Osteoblast (primary cell): ENCODE measurements around the gene IL27RA. TPM values are rescaled to one million over a fixed set of nuclear protein-coding genes. Genes with fewer than 3 reads are reported as not detected.
A peak's percentile ranks its signal among the peaks of the same experiment; 100 is the strongest.

ENCODE experiments used
- DNase-seq: peaks from one replicate; pipeline ENCODE4 v3.0.0; 2011; ENCODE audit warnings: low spot score, mixed read lengths; ENCODE audit not compliant: insufficient read length; ENCODE audit errors: missing footprints
- H2AFZ ChIP-seq: 2 replicates; pipeline ENCODE4 v1.6.0; 2011; ENCODE audit warnings: mild to moderate bottlenecking, low read length
- H3K27ac ChIP-seq: 2 replicates; pipeline ENCODE4 v1.5.1; 2011; ENCODE audit warnings: mild to moderate bottlenecking, low read depth, low read length, moderate library complexity
- H3K27me3 ChIP-seq: 2 replicates; pipeline ENCODE4 v1.6.0; 2012; ENCODE audit warnings: mild to moderate bottlenecking, control low read depth, inconsistent platforms, low read length, moderate library complexity; ENCODE audit not compliant: insufficient read depth
- H3K36me3 ChIP-seq: 2 replicates; pipeline ENCODE4 v1.5.1; 2011; ENCODE audit warnings: mild to moderate bottlenecking, low read length, control low read depth, moderate library complexity; ENCODE audit not compliant: insufficient read depth
- H3K4me1 ChIP-seq: 2 replicates; pipeline ENCODE4 v1.5.1; 2011; ENCODE audit warnings: mild to moderate bottlenecking, low read length, control low read depth, moderate library complexity; ENCODE audit not compliant: insufficient read depth
- H3K4me2 ChIP-seq: 2 replicates; pipeline ENCODE4 v1.6.0; 2011; ENCODE audit warnings: mild to moderate bottlenecking, low read length; ENCODE audit not compliant: insufficient read depth
- H3K4me3 ChIP-seq: fragments of 200-600 bp; sonication (generic); 3 replicates; pipeline ENCODE4 v1.5.1; 2012; ENCODE audit warnings: mild to moderate bottlenecking, low read length, inconsistent platforms; ENCODE audit not compliant: insufficient read depth
- H3K79me2 ChIP-seq: 2 replicates; pipeline ENCODE4 v1.6.0; 2012; ENCODE audit warnings: mild to moderate bottlenecking, low read length, control low read depth, inconsistent platforms; ENCODE audit not compliant: insufficient read depth
- H3K9me3 ChIP-seq: 2 replicates; pipeline ENCODE4 v1.5.1; 2011; ENCODE audit warnings: low read depth, low read length, control low read depth
- H4K20me1 ChIP-seq: 2 replicates; pipeline ENCODE4 v1.6.0; 2012; ENCODE audit warnings: mild to moderate bottlenecking, low read length, control low read depth; ENCODE audit not compliant: insufficient read depth
- CTCF ChIP-seq: IDR thresholded peaks from 2 replicates; pipeline ENCODE4 v1.5.1; 2011; ENCODE audit warnings: mild to moderate bottlenecking, low read depth, low read length, moderate library complexity; ENCODE audit errors: extremely low read depth
- total RNA-seq: library from RNA; depleted of rRNA; stranded (reverse); fragments of >200 nt; gene quantifications from 2 replicates; pipeline ENCODE4 v1.2.3, GENCODE V29; 2012

The IL27RA gene
- total RNA-seq, 1 donor = 1.1 TPM

GRCh38 chr19:13996928-13997630, 34.5 kb upstream of the IL27RA start:
- Histone ChIP-seq H3K9me3 (peaks cover 2% of the 10 kb centered on the region), H2AFZ (no peak overlapping the region), H3K27ac (no peak overlapping the region), H3K4me1 (peaks cover 7% of the 10 kb centered on the region), H4K20me1 (peaks cover 11% of the 10 kb centered on the region), H3K36me3 (peaks cover 5% of the 10 kb centered on the region), H3K79me2 (peaks cover 43% of the 10 kb centered on the region), H3K4me2 (no peak overlapping the region), H3K4me3 (no peak overlapping the region), H3K27me3 (no peaks in the 10 kb centered on the region)
- TF ChIP-seq CTCF = no peak
- DNase-seq = peak; percentile 53

GRCh38 chr19:13997631-13997962, 34.0 kb upstream of the IL27RA start:
- no peak overlapping the region for H3K4me3 ChIP-seq
- no peak for TF ChIP-seq CTCF
- peaks cover 46% of the 10 kb centered on the region for H3K79me2 ChIP-seq
- H2AFZ ChIP-seq = no peak overlapping the region
- peaks cover 2% of the 10 kb centered on the region for H3K9me3 ChIP-seq
- peaks cover 11% of the 10 kb centered on the region for H4K20me1 ChIP-seq
- H3K27me3 ChIP-seq = no peaks in the 10 kb centered on the region
- peak; percentile 82 for DNase-seq
- no peak overlapping the region for H3K4me2 ChIP-seq
- peaks cover 7% of the 10 kb centered on the region for H3K4me1 ChIP-seq
- H3K27ac ChIP-seq = no peak overlapping the region
- peaks cover under 1% of the 10 kb centered on the region for H3K36me3 ChIP-seq

GRCh38 chr19:13998426-13998825, 33.1 kb upstream of the IL27RA start:
- Histone ChIP-seq H3K4me1 (peaks cover 12% of the 10 kb centered on the region), H4K20me1 (peaks cover 11% of the 10 kb centered on the region), H3K27ac (no peak overlapping the region), H3K36me3 (no peaks in the 10 kb centered on the region), H3K27me3 (no peaks in the 10 kb centered on the region), H2AFZ (no peak overlapping the region), H3K4me2 (no peak overlapping the region), H3K4me3 (no peak overlapping the region), H3K9me3 (peaks cover 2% of the 10 kb centered on the region), H3K79me2 (peaks cover 47% of the 10 kb centered on the region)
- TF ChIP-seq CTCF = no peak
- peak; percentile 30 for DNase-seq

GRCh38 chr19:13999085-13999484, 32.5 kb upstream of the IL27RA start:
- no peak overlapping the region for H3K4me3 ChIP-seq
- peaks cover 2% of the 10 kb centered on the region for H3K9me3 ChIP-seq
- no peak overlapping the region for H3K27ac ChIP-seq
- DNase-seq = peak; percentile 49
- H3K4me1 ChIP-seq = peaks cover 13% of the 10 kb centered on the region
- no peaks in the 10 kb centered on the region for H3K36me3 ChIP-seq
- no peak overlapping the region for H3K4me2 ChIP-seq
- H4K20me1 ChIP-seq = peaks cover 9% of the 10 kb centered on the region
- no peaks in the 10 kb centered on the region for H3K27me3 ChIP-seq
- no peak overlapping the region for H2AFZ ChIP-seq
- no peak for TF ChIP-seq CTCF
- H3K79me2 ChIP-seq = peaks cover 46% of the 10 kb centered on the region
